ENCODE results near the gene PTCD2. TPM values are rescaled to one million over a fixed set of nuclear protein-coding genes. Genes with fewer than 3 reads are reported as not detected.

The PTCD2 gene
- total RNA-seq, 1 experiment from 2014 or later, result 13.0 TPM

DNA sequence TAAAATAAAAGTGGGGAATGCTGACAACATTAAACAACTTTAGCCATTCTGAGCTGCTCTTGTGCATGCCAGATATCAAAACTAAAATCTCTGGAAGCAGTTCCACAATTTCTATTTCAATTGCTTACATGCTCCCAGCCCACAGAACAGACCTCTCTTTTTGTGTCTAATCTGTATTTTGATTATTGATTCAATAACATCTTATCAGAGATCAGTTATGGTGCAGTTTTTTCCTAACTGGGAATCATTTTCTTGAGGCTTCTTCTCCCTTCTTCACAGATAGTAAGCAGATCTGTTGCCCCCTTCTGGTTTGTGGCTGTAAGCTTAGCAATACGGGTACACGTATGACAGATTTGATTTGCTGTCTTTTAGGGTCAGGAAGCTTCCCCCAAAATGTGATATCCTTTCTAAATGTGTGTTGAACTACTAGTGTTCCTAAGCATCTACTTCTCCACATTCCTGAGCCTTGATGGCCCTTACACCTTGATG lies 39.5 kb upstream of the PTCD2 start:
- Mint-ChIP-seq H3K27ac (no peak overlapping the region), H3K4me3 (no peak overlapping the region), H3K36me3 (peaks cover 26% of the 10 kb centered on the region), H3K27me3 (ENCODE audit: low read depth) (no peaks in the 10 kb centered on the region), H3K9me3 (peaks cover 3% of the 10 kb centered on the region; the same call in 1 of the 2 replicates), H3K4me1 (peaks cover 6% of the 10 kb centered on the region)
- ChIA-PET CTCF (interaction anchor here (0.6 to 1.3 kb wide), 9 partner anchors 8 to 498 kb away, joined by 3 to 10 read pairs (median 4); no protein-coding TSS in a partner anchor), POLR2A (no interaction called here)
- ATAC-seq, result peak; percentile 79
- DNase-seq (ENCODE audit: low spot score), result no peak
- TF ChIP-seq FOXK1 (CRISPR knock-in tag; IDR thresholded peaks at IDR 0.05), result no peak
- TF ChIP-seq, protein P1, sequence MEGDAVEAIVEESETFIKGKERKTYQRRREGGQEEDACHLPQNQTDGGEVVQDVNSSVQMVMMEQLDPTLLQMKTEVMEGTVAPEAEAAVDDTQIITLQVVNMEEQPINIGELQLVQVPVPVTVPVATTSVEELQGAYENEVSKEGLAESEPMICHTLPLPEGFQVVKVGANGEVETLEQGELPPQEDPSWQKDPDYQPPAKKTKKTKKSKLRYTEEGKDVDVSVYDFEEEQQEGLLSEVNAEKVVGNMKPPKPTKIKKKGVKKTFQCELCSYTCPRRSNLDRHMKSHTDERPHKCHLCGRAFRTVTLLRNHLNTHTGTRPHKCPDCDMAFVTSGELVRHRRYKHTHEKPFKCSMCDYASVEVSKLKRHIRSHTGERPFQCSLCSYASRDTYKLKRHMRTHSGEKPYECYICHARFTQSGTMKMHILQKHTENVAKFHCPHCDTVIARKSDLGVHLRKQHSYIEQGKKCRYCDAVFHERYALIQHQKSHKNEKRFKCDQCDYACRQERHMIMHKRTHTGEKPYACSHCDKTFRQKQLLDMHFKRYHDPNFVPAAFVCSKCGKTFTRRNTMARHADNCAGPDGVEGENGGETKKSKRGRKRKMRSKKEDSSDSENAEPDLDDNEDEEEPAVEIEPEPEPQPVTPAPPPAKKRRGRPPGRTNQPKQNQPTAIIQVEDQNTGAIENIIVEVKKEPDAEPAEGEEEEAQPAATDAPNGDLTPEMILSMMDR (IDR thresholded peaks at IDR 0.05), result 0 out of 2 replicates have a peak, but pooled peaks have one; percentile 25

DNA sequence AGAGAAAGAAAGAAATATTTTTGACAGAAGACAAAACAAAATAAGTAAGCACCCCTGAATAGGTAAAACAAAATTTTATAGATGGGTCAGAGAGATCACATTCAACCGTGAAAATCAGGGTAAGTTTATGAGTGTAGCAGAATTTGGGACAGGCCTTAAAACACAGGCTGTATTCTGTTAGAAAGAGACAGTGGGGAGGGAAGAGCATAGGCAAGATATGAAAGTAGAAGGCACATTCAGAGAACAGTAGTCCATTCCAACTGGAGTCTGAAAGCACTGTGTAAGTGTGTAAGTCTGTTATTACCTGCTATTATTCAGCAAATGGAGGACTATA lies 38.8 kb upstream of the PTCD2 start:
- TF ChIP-seq ZNF263 (CRISPR knock-in tag; IDR thresholded peaks at IDR 0.05; ENCODE audit: low read depth) (no peak), ZNF671 (CRISPR knock-in tag; IDR thresholded peaks at IDR 0.05) (no peak), GABPB1 (CRISPR knock-in tag; IDR thresholded peaks at IDR 0.05) (no peak), TCF7 (CRISPR knock-in tag; IDR thresholded peaks at IDR 0.05; ENCODE audit: low read depth) (no peak), FOXP1 (CRISPR knock-in tag; IDR thresholded peaks at IDR 0.05; ENCODE audit: borderline replicate concordance) (no peak), ZNF138 (CRISPR knock-in tag; conservative IDR thresholded peaks at IDR 0.05) (no peak), NFYB (CRISPR knock-in tag; conservative IDR thresholded peaks at IDR 0.05; ENCODE audit: low read depth) (no peak), NR2C2 (CRISPR knock-in tag; IDR thresholded peaks at IDR 0.05) (no peak)
- TF ChIP-seq, protein P2, sequence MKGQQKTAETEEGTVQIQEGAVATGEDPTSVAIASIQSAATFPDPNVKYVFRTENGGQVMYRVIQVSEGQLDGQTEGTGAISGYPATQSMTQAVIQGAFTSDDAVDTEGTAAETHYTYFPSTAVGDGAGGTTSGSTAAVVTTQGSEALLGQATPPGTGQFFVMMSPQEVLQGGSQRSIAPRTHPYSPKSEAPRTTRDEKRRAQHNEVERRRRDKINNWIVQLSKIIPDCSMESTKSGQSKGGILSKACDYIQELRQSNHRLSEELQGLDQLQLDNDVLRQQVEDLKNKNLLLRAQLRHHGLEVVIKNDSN (CRISPR knock-in tag; IDR thresholded peaks at IDR 0.05), result no peak
- no peak for ATAC-seq
- Mint-ChIP-seq H3K36me3 (peaks cover 24% of the 10 kb centered on the region), H3K27ac (no peak overlapping the region), H3K4me3 (no peak overlapping the region), H3K9me3 (peaks cover 3% of the 10 kb centered on the region; the same call in 1 of the 2 replicates), H3K27me3 (ENCODE audit: low read depth) (no peaks in the 10 kb centered on the region), H3K4me1 (no peaks in the 10 kb centered on the region; the same call in 1 of the 2 replicates)
- ChIA-PET CTCF (interaction anchor here (1.3 kb wide), 2 partner anchors 498 kb away, joined by 4 to 10 read pairs; no protein-coding TSS in a partner anchor), POLR2A (no interaction called here)
- no peak for DNase-seq (ENCODE audit: low spot score)

DNA sequence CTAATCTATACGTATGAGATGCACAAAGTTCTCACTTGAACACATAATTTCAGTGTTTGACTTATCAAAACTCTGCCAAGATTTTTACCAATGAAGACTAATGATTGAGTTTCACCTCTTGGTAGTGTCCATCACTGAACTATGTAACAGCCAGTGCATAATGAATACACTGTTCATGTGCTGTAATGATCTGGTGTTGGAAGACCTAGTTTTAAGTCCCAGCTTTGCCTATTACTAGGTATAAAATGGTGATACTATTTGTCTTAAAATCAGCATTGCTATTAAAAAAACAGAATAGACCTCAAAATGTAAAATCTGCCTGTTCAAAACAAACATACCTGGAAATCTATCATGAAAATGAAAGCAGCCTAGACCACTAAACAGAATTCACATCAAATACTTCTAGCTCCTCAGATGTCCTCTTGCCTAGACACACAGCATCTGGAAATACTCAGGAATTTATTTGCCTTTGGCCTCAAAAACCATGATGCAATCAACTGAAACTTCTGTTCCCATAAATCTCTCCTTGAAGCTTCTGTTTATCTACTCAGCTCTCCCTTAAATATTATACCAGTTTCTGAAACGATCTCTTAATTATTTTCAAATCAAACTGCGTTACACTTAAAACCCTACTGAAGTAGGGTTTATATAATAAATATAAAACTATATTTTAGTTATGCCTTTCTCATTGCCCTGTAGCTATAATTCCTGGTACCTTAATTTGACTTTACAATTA lies 38.2 kb upstream of the PTCD2 start:
- no peaks in the 10 kb centered on the region for H3K27me3 Mint-ChIP-seq (ENCODE audit: low read depth)
- H3K9me3 Mint-ChIP-seq, result peaks cover 2% of the 10 kb centered on the region; the same call in 1 of the 2 replicates
- DNase-seq (ENCODE audit: low spot score) (no peak), ATAC-seq (no peak)
- ChIA-PET CTCF (interaction anchor here (1.0 to 1.3 kb wide), 2 partner anchors 27 to 498 kb away, joined by 3 to 4 read pairs; no protein-coding TSS in a partner anchor), POLR2A (interaction anchor here (0.6 to 0.8 kb wide), 2 partner anchors 38 to 175 kb away, joined by 3 read pairs; partner anchors contain the start of genes MAP1B, MRPS27 and PTCD2)
- no peak overlapping the region for H3K4me3 Mint-ChIP-seq
- peaks cover 21% of the 10 kb centered on the region for H3K36me3 Mint-ChIP-seq
- TF ChIP-seq, protein P3, sequence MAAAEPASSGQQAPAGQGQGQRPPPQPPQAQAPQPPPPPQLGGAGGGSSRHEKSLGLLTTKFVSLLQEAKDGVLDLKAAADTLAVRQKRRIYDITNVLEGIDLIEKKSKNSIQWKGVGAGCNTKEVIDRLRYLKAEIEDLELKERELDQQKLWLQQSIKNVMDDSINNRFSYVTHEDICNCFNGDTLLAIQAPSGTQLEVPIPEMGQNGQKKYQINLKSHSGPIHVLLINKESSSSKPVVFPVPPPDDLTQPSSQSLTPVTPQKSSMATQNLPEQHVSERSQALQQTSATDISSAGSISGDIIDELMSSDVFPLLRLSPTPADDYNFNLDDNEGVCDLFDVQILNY (CRISPR knock-in tag; IDR thresholded peaks at IDR 0.05), result no peak
- TF ChIP-seq, protein P4, sequence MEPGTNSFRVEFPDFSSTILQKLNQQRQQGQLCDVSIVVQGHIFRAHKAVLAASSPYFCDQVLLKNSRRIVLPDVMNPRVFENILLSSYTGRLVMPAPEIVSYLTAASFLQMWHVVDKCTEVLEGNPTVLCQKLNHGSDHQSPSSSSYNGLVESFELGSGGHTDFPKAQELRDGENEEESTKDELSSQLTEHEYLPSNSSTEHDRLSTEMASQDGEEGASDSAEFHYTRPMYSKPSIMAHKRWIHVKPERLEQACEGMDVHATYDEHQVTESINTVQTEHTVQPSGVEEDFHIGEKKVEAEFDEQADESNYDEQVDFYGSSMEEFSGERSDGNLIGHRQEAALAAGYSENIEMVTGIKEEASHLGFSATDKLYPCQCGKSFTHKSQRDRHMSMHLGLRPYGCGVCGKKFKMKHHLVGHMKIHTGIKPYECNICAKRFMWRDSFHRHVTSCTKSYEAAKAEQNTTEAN (CRISPR knock-in tag; IDR thresholded peaks at IDR 0.05), result no peak
- no peak for TF ChIP-seq ZNF219 (CRISPR knock-in tag; IDR thresholded peaks at IDR 0.05; ENCODE audit: borderline replicate concordance)
- TF ChIP-seq JUN (CRISPR knock-in tag; IDR thresholded peaks at IDR 0.05), result no peak
- no peak for TF ChIP-seq ZNF263 (CRISPR knock-in tag; IDR thresholded peaks at IDR 0.05; ENCODE audit: low read depth)
- TF ChIP-seq GABPB1 (CRISPR knock-in tag; IDR thresholded peaks at IDR 0.05), result peak; percentile 99
- H3K4me1 Mint-ChIP-seq, result no peaks in the 10 kb centered on the region
- peak overlapping the region; percentile 55; the same call in 1 of the 2 replicates for H3K27ac Mint-ChIP-seq
